ENCODE measurements around the gene UBR3. TPM values are rescaled to one million over a fixed set of nuclear protein-coding genes. Genes with fewer than 3 reads are reported as not detected.

UBR3 gene
- total RNA-seq, 4 donors from 2014 or later = 40.0 to 147 (median 87.7) TPM

DNA sequence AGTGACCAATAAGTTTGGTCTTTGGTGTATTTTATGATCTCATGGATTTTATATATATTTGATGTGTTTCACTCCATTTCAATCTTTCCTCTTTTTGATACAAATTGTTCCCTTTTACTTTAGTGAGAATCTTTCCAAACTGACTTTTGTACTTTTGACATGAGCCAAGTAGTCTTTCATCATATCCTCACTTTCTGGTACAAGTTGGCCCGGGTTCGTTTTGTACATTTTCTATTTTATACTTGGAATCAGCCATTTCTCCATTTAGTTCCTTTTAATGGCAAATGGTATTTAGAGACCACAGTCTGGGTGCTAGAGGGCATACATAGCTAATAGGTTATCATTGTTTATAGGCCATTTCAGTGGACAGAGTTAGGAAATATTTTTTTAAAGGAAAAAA, 202.8 kb downstream of the UBR3 start:
- DNase-seq = no peak
- intact Hi-C loops (cut with DNase I; ENCODE audit: low total_unique reads) = no loop called here
- H3K27ac ChIP-seq = no peak overlapping the region
- H3K36me3 ChIP-seq = no peaks in the 10 kb centered on the region
- TF ChIP-seq, protein P1, sequence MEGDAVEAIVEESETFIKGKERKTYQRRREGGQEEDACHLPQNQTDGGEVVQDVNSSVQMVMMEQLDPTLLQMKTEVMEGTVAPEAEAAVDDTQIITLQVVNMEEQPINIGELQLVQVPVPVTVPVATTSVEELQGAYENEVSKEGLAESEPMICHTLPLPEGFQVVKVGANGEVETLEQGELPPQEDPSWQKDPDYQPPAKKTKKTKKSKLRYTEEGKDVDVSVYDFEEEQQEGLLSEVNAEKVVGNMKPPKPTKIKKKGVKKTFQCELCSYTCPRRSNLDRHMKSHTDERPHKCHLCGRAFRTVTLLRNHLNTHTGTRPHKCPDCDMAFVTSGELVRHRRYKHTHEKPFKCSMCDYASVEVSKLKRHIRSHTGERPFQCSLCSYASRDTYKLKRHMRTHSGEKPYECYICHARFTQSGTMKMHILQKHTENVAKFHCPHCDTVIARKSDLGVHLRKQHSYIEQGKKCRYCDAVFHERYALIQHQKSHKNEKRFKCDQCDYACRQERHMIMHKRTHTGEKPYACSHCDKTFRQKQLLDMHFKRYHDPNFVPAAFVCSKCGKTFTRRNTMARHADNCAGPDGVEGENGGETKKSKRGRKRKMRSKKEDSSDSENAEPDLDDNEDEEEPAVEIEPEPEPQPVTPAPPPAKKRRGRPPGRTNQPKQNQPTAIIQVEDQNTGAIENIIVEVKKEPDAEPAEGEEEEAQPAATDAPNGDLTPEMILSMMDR (IDR thresholded peaks at IDR 0.05) = no peak
- no peak for TF ChIP-seq POLR2A (IDR thresholded peaks at IDR 0.05)
- H3K4me1 ChIP-seq = no peaks in the 10 kb centered on the region
- no peaks in the 10 kb centered on the region for H3K27me3 ChIP-seq
- no peak overlapping the region for H3K4me3 ChIP-seq
- H3K9me3 ChIP-seq = peaks cover 0 to 3% of the 10 kb centered on the region in 2 donors

DNA sequence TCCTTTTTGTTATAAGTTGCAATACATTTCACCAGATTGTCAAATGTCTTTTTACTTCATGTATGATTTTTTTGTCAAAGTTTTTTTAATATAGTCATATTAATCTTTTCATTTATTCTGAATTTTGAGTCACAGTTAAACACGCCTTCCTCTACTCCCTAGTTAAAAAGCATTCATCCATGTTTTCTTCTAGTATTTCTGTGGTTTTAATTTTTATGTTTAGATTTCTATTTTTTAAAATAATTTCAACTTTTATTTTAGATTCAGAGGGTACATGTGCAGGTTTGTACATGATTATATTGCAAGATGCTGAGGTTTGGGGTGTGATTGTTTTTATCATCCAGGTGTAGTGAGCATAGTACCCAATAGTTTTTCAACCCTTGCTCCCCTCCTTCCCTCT, 204.0 kb downstream of the UBR3 start:
- Histone ChIP-seq H3K27ac (no peak overlapping the region), H3K4me3 (no peak overlapping the region), H3K27me3 (no peaks in the 10 kb centered on the region), H3K4me1 (no peaks in the 10 kb centered on the region), H3K36me3 (no peaks in the 10 kb centered on the region), H3K9me3 (peaks cover 0 to 3% of the 10 kb centered on the region in 2 donors)
- no peak for DNase-seq
- intact Hi-C loops (cut with DNase I; ENCODE audit: low total_unique reads) = no loop called here
- TF ChIP-seq POLR2A (IDR thresholded peaks at IDR 0.05) = no peak
- TF ChIP-seq, protein P1 (IDR thresholded peaks at IDR 0.05) = no peak

DNA sequence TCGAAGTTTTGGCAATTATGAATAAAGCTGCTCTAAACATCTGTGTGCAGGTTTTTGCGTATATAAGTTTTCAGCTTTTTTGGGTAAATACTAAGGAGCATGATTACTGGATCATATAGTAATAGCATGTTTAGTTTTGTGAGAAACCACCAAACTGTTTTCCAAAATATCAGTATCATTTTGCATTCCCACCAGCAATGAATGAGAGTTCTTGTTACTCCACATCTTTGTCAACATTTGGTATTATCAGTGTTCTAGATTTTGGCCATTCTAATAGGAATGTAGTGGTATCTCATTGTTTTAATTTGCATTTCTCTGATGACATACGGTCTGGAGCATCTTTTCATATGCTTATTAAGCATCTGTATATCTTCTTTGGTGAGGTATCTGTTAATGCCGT, 207.3 kb downstream of the UBR3 start:
- intact Hi-C loops (cut with DNase I; ENCODE audit: low total_unique reads) = no loop called here
- Histone ChIP-seq H3K9me3 (peaks cover 0 to 3% of the 10 kb centered on the region in 2 donors), H3K36me3 (no peaks in the 10 kb centered on the region), H3K27me3 (no peaks in the 10 kb centered on the region), H3K4me3 (no peak overlapping the region), H3K27ac (no peak overlapping the region), H3K4me1 (no peaks in the 10 kb centered on the region)
- TF ChIP-seq, protein P1 (IDR thresholded peaks at IDR 0.05) = no peak
- TF ChIP-seq POLR2A (IDR thresholded peaks at IDR 0.05) = no peak
- no peak for DNase-seq

DNA sequence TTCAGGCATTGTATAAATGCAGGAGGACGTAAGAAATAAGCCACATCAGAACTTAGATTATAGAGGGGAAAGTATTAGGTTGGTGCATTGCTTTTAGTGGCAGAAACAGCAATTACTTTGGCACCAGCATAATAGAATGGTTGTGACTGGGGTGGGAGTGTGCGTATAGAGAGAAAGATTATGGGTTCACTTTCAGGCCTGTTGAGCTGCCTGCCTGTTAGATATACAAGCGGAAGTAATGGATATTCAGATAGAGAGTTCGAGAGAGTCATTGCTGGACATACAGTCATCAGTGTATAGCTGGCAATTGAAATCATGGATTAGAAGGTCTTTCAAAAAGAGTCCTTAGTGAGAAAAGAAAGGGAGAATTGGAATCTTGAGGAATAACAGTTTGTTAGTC, 211.5 kb downstream of the UBR3 start:
- Histone ChIP-seq H3K36me3 (no peaks in the 10 kb centered on the region), H3K27me3 (no peaks in the 10 kb centered on the region), H3K4me3 (no peak overlapping the region), H3K27ac (no peak overlapping the region), H3K9me3 (no peaks in the 10 kb centered on the region), H3K4me1 (no peaks in the 10 kb centered on the region)
- TF ChIP-seq, protein P1 (IDR thresholded peaks at IDR 0.05) = no peak
- no peak for TF ChIP-seq POLR2A (IDR thresholded peaks at IDR 0.05)
- intact Hi-C loops (cut with DNase I; ENCODE audit: low total_unique reads) = no loop called here
- no peak for DNase-seq

DNA sequence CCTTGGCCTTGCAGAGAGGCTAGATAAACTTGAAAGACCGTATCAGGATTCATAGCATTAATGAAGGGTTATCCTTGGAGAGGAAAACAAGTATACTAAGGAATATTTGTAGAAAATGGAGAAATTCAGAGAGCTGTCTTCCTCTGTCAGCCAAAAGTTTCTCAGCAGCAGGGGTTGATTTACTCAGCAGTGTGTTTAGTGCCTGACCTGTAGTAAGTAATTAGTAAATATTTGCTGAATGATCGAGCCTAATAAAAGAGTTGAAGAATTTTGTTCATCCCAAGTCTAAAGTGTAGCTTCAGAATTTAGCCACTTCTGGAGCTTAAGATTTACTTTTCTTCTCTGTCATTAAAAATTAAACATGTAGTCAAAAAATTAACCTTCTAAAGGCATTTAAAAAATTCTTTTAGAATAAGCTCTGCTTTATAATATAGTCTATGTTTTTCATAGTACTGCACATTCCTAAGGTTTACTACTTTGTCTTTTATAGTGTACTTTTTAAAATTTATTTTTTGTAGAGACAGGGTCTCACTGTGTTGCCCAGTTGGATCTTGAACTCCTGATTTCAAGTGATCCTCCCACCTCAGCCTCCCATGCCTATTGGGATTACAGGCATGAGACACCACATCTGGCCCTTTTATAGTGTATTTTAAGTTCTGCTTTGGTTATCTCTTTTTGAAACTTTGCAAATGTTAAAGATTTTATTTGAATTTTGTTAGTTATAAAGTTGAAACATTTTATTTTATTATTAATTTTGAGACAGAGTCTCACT, 212.3 kb downstream of the UBR3 start:
- intact Hi-C loops (cut with DNase I; ENCODE audit: low total_unique reads) = no loop called here
- no peak for TF ChIP-seq POLR2A (IDR thresholded peaks at IDR 0.05)
- TF ChIP-seq, protein P1 (IDR thresholded peaks at IDR 0.05) = no peak
- no peaks in the 10 kb centered on the region for H3K4me1 ChIP-seq
- H3K36me3 ChIP-seq = no peaks in the 10 kb centered on the region
- no peak overlapping the region for H3K4me3 ChIP-seq
- H3K27ac ChIP-seq = no peak overlapping the region
- DNase-seq = no peak
- H3K27me3 ChIP-seq = no peaks in the 10 kb centered on the region
- no peaks in the 10 kb centered on the region for H3K9me3 ChIP-seq
